Memory B cell (primary cell): Measurements from ENCODE around the gene ZNF516.

ENCODE experiments used
- ATAC-seq: fragments of 150-1000 bp; cut with Tn5 transposase; 2 replicates; pipeline ENCODE4 v1.10.0; 2021; ENCODE audit warnings: low read depth, mild to moderate bottlenecking, moderate library complexity
- DNase-seq, 2 donors: peaks; one replicate each; pipeline ENCODE4 v3.0.0; 2022; ENCODE audit warnings: low spot score in 2 of 2
- H3K27ac Mint-ChIP-seq: one replicate; pipeline ENCODE4 v1.8.0; 2022; ENCODE audit warnings: mild to moderate bottlenecking, moderate library complexity, mixed read lengths
- H3K27me3 Mint-ChIP-seq: one replicate; pipeline ENCODE4 v1.8.0; 2022; ENCODE audit warnings: mixed read lengths
- H3K36me3 Mint-ChIP-seq: one replicate; pipeline ENCODE4 v1.8.0; 2022; ENCODE audit warnings: mild to moderate bottlenecking, mixed read lengths
- H3K4me1 Mint-ChIP-seq: one replicate; pipeline ENCODE4 v1.8.0; 2022; ENCODE audit warnings: mixed read lengths
- H3K4me3 Mint-ChIP-seq: one replicate; pipeline ENCODE4 v1.8.0; 2022; ENCODE audit warnings: mild to moderate bottlenecking, moderate library complexity, mixed read lengths
- H3K9me3 Mint-ChIP-seq: one replicate; pipeline ENCODE4 v1.8.0; 2022; ENCODE audit warnings: mixed read lengths

The ZNF516 gene

GRCh38 chr18:76499637-76500340 lies 4.7 kb upstream of the ZNF516 start:
- ATAC-seq = peak; percentile 85
- peaks cover 10% of the 10 kb centered on the region for H3K4me1 Mint-ChIP-seq
- H3K4me3 Mint-ChIP-seq = peak overlapping the region; percentile 83

GRCh38 chr18:76499021-76499420 lies 4.0 kb upstream of the ZNF516 start:
- Mint-ChIP-seq H3K36me3 (peaks cover 4% of the 10 kb centered on the region), H3K27me3 (peaks cover 3% of the 10 kb centered on the region), H3K9me3 (peaks cover 1% of the 10 kb centered on the region), H3K4me1 (peaks cover 10% of the 10 kb centered on the region), H3K4me3 (no peak overlapping the region), H3K27ac (no peak overlapping the region)
- ATAC-seq (no peak), DNase-seq (no peak)

More at GRCh38 chr18:76499637-76500340, 4.7 kb upstream of the ZNF516 start:
- DNase-seq = peak in 1 of 2 donors; percentile 42
- H3K9me3 Mint-ChIP-seq = peaks cover 1% of the 10 kb centered on the region
- peaks cover 4% of the 10 kb centered on the region for H3K27me3 Mint-ChIP-seq
- peaks cover 4% of the 10 kb centered on the region for H3K36me3 Mint-ChIP-seq
- H3K27ac Mint-ChIP-seq = peak overlapping the region; percentile 67

GRCh38 chr18:76498064-76498463 lies 3.0 kb upstream of the ZNF516 start:
- ATAC-seq = no peak
- peaks cover 13% of the 10 kb centered on the region for H3K4me1 Mint-ChIP-seq
- DNase-seq = no peak
- H3K27me3 Mint-ChIP-seq = peaks cover 3% of the 10 kb centered on the region
- H3K27ac Mint-ChIP-seq = no peak overlapping the region
- peaks cover 1% of the 10 kb centered on the region for H3K9me3 Mint-ChIP-seq
- peaks cover 4% of the 10 kb centered on the region for H3K36me3 Mint-ChIP-seq
- no peak overlapping the region for H3K4me3 Mint-ChIP-seq

GRCh38 chr18:76497021-76497420 lies 2.0 kb upstream of the ZNF516 start:
- no peak for ATAC-seq
- Mint-ChIP-seq H3K27me3 (peaks cover 3% of the 10 kb centered on the region), H3K4me3 (no peak overlapping the region), H3K27ac (no peak overlapping the region), H3K4me1 (peaks cover 13% of the 10 kb centered on the region), H3K36me3 (peaks cover 4% of the 10 kb centered on the region), H3K9me3 (peaks cover 1% of the 10 kb centered on the region)
- no peak for DNase-seq

GRCh38 chr18:76496194-76496890 lies 1.3 kb upstream of the ZNF516 start:
- peaks cover 4% of the 10 kb centered on the region for H3K36me3 Mint-ChIP-seq
- H3K4me1 Mint-ChIP-seq = peaks cover 13% of the 10 kb centered on the region
- ATAC-seq (no peak), DNase-seq (no peak)
- peak overlapping the region; percentile 92 for H3K27ac Mint-ChIP-seq
- peaks cover 3% of the 10 kb centered on the region for H3K27me3 Mint-ChIP-seq
- H3K9me3 Mint-ChIP-seq = peaks cover 1% of the 10 kb centered on the region
- H3K4me3 Mint-ChIP-seq = peak overlapping the region; percentile 86

- H3K9me3 Mint-ChIP-seq = peaks cover 1% of the 10 kb centered on the region
- peaks cover 7% of the 10 kb centered on the region for H3K27me3 Mint-ChIP-seq
- H3K4me1 Mint-ChIP-seq = peaks cover 17% of the 10 kb centered on the region
- H3K27ac Mint-ChIP-seq = peak overlapping the region; percentile 92
- DNase-seq (no peak), ATAC-seq (no peak)
- peaks cover 4% of the 10 kb centered on the region for H3K36me3 Mint-ChIP-seq
- peak overlapping the region; percentile 86 for H3K4me3 Mint-ChIP-seq
Measured at GRCh38 chr18:76495435-76496193, 572 bp upstream of the ZNF516 start.

- ATAC-seq = no peak
- DNase-seq = no peak
- peaks cover 14% of the 10 kb centered on the region for H3K4me1 Mint-ChIP-seq
- no peak overlapping the region for H3K27ac Mint-ChIP-seq
- H3K27me3 Mint-ChIP-seq = peaks cover 9% of the 10 kb centered on the region
- no peaks in the 10 kb centered on the region for H3K9me3 Mint-ChIP-seq
- H3K4me3 Mint-ChIP-seq = peak overlapping the region; percentile 82
- no peaks in the 10 kb centered on the region for H3K36me3 Mint-ChIP-seq
Measured at GRCh38 chr18:76494231-76495005, 624 bp downstream of the ZNF516 start.

GRCh38 chr18:76493213-76494161 lies 1.6 kb downstream of the ZNF516 start:
- no peak for ATAC-seq
- Mint-ChIP-seq H3K4me3 (peak overlapping the region; percentile 82), H3K9me3 (no peaks in the 10 kb centered on the region), H3K27me3 (peaks cover 9% of the 10 kb centered on the region), H3K36me3 (no peaks in the 10 kb centered on the region), H3K27ac (peak overlapping the region; percentile 84), H3K4me1 (peaks cover 14% of the 10 kb centered on the region)
- DNase-seq = no peak

GRCh38 chr18:76492669-76493212 lies 2.3 kb downstream of the ZNF516 start:
- H3K4me1 Mint-ChIP-seq = peaks cover 14% of the 10 kb centered on the region
- no peaks in the 10 kb centered on the region for H3K9me3 Mint-ChIP-seq
- H3K36me3 Mint-ChIP-seq = no peaks in the 10 kb centered on the region
- H3K4me3 Mint-ChIP-seq = peak overlapping the region; percentile 82
- ATAC-seq = peak; percentile 77
- H3K27ac Mint-ChIP-seq = peak overlapping the region; percentile 84
- peak; percentile 93 to 97 for DNase-seq
- peaks cover 10% of the 10 kb centered on the region for H3K27me3 Mint-ChIP-seq

- H3K4me3 Mint-ChIP-seq = peak overlapping the region; percentile 82
- H3K4me1 Mint-ChIP-seq = peaks cover 12% of the 10 kb centered on the region
- H3K36me3 Mint-ChIP-seq = no peaks in the 10 kb centered on the region
- ATAC-seq (no peak), DNase-seq (peak in 1 of 2 donors; percentile 24)
- peaks cover 8% of the 10 kb centered on the region for H3K27me3 Mint-ChIP-seq
- H3K27ac Mint-ChIP-seq = peak overlapping the region; percentile 84
- no peaks in the 10 kb centered on the region for H3K9me3 Mint-ChIP-seq
Measured at GRCh38 chr18:76491776-76492668, 3.0 kb downstream of the ZNF516 start.

- Mint-ChIP-seq H3K27ac (no peak overlapping the region), H3K27me3 (peaks cover 9% of the 10 kb centered on the region)
- peak; percentile 33 for ATAC-seq
Measured at GRCh38 chr18:76491473-76491775, 3.6 kb downstream of the ZNF516 start.

More at GRCh38 chr18:76491473-76491775, 3.6 kb downstream of the ZNF516 start:
- Mint-ChIP-seq H3K9me3 (no peaks in the 10 kb centered on the region), H3K36me3 (no peaks in the 10 kb centered on the region), H3K4me1 (peaks cover 13% of the 10 kb centered on the region), H3K4me3 (peak overlapping the region; percentile 82)
- DNase-seq = peak in 1 of 2 donors; percentile 38
